Lung microvascular endothelial cell (primary cell): ENCODE measurements around the gene NXNL2. TPM values are rescaled to one million over a fixed set of nuclear protein-coding genes. Genes with fewer than 3 reads are reported as not detected.
A peak's percentile ranks its signal among the peaks of the same experiment; 100 is the strongest.

Source experiments
- DNase-seq, 2 donors: peaks; one replicate each; pipeline versions ENCODE4 v3.0.0 to v3.0.0-alpha.2; 2010; ENCODE audit warnings: low read depth in 2 of 2
- total RNA-seq: library from RNA; depleted of rRNA; stranded (reverse); fragments of >200 nt; gene quantifications from 2 replicates; pipeline ENCODE4 v1.2.1, GENCODE V29; 2014

NXNL2 gene
- total RNA-seq, 1 donor from 2014 or later = 0.79 TPM

- DNase-seq = peak; percentile 69 to 78
Measured at GRCh38 chr9:88578121-88579049, 43.4 kb downstream of the NXNL2 start.

- no peak for DNase-seq
Measured at GRCh38 chr9:88579050-88579715, 44.2 kb downstream of the NXNL2 start.

GRCh38 chr9:88580961-88581360, 46.0 kb downstream of the NXNL2 start:
- no peak for DNase-seq

GRCh38 chr9:88583901-88584596, 49.1 kb downstream of the NXNL2 start:
- peak in 1 of 2 donors; percentile 71 for DNase-seq

- no peak for DNase-seq
Measured at GRCh38 chr9:88585426-88585825, 50.4 kb downstream of the NXNL2 start.

- no peak for DNase-seq
Measured at GRCh38 chr9:88586452-88586851, 51.5 kb downstream of the NXNL2 start.

GRCh38 chr9:88587182-88587581, 52.2 kb downstream of the NXNL2 start:
- no peak for DNase-seq

GRCh38 chr9:88587885-88588649, 53.1 kb downstream of the NXNL2 start:
- DNase-seq = no peak

- no peak for DNase-seq
Measured at GRCh38 chr9:88589656-88590055, 54.7 kb downstream of the NXNL2 start.

GRCh38 chr9:88590558-88591146, 55.7 kb downstream of the NXNL2 start:
- DNase-seq = peak in 1 of 2 donors; percentile 15

GRCh38 chr9:88593537-88594185, 58.7 kb downstream of the NXNL2 start:
- peak; percentile 59 to 77 for DNase-seq

Other genes starting within 250 kb of the NXNL2 start
- gene SPIN1, start 146.7 kb upstream of the NXNL2 start, total RNA-seq = 38.6 and 70.4 TPM in 2 replicates